K562 (cell line): ENCODE measurements around the gene CBFA2T3.

Experiments
- HDAC3 ChIP-seq: fragments of 450-650 bp; IDR thresholded peaks from 2 replicates; pipeline ENCODE4 v1.6.1; 2018; ENCODE audit warnings: borderline replicate concordance, mild to moderate bottlenecking, moderate library complexity; ENCODE audit not compliant: partially characterized antibody
- SPI1 ChIP-seq: IDR thresholded peaks from 2 replicates; pipeline ENCODE4 v1.6.1; 2011; ENCODE audit warnings: low read depth, low read length, control low read depth, borderline replicate concordance
- TAF1 ChIP-seq: IDR thresholded peaks from 2 replicates; pipeline ENCODE4 v1.6.1; 2011; ENCODE audit warnings: mild to moderate bottlenecking, low read length, moderate library complexity; ENCODE audit not compliant: insufficient read depth, control insufficient read depth, severe bottlenecking; ENCODE audit errors: extremely low read depth
- ZNF121 ChIP-seq: sonication (generic); formaldehyde crosslinking; conservative IDR thresholded peaks from 2 replicates; pipeline ENCODE4 v1.8.0; 2022; ENCODE audit warnings: missing genetic modification reagents
- TF ChIP-seq, protein P1 (sequence below), 3 experiments: IDR thresholded peaks in 2 of 3; conservative IDR thresholded peaks in 1 of 3; 2 replicates each; pipeline ENCODE4 v1.5.1; 2011 to 2012; ENCODE audit warnings: low read length in 3 of 3, mild to moderate bottlenecking in 3 of 3, control low read depth in 2 of 3, improper control_type of control experiment in 1 of 3, inconsistent platforms in 1 of 3, low read depth in 1 of 3, mixed read lengths in 1 of 3, moderate library complexity in 1 of 3; ENCODE audit not compliant: insufficient read depth in 2 of 3
- TF ChIP-seq, protein P2 (sequence below): fragments of 450-650 bp; IDR thresholded peaks from 2 replicates; pipeline ENCODE4 v1.7.0; 2016; ENCODE audit warnings: borderline replicate concordance

- TF ChIP-seq, protein P1, sequence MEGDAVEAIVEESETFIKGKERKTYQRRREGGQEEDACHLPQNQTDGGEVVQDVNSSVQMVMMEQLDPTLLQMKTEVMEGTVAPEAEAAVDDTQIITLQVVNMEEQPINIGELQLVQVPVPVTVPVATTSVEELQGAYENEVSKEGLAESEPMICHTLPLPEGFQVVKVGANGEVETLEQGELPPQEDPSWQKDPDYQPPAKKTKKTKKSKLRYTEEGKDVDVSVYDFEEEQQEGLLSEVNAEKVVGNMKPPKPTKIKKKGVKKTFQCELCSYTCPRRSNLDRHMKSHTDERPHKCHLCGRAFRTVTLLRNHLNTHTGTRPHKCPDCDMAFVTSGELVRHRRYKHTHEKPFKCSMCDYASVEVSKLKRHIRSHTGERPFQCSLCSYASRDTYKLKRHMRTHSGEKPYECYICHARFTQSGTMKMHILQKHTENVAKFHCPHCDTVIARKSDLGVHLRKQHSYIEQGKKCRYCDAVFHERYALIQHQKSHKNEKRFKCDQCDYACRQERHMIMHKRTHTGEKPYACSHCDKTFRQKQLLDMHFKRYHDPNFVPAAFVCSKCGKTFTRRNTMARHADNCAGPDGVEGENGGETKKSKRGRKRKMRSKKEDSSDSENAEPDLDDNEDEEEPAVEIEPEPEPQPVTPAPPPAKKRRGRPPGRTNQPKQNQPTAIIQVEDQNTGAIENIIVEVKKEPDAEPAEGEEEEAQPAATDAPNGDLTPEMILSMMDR (IDR thresholded peaks at IDR 0.05 in 2 of 3, conservative IDR thresholded peaks at IDR 0.05 in 1 of 3; ENCODE audit: insufficient read depth in 2 of 3, low read depth in 1 of 3, low read length in 3 of 3), result no peak
- TF ChIP-seq TAF1 (no peak), HDAC3 (no peak), ZNF121 (CRISPR knock-in tag) (no peak), SPI1 (peak; percentile 59; the same call in 1 of the 2 replicates)
- TF ChIP-seq, protein P2, sequence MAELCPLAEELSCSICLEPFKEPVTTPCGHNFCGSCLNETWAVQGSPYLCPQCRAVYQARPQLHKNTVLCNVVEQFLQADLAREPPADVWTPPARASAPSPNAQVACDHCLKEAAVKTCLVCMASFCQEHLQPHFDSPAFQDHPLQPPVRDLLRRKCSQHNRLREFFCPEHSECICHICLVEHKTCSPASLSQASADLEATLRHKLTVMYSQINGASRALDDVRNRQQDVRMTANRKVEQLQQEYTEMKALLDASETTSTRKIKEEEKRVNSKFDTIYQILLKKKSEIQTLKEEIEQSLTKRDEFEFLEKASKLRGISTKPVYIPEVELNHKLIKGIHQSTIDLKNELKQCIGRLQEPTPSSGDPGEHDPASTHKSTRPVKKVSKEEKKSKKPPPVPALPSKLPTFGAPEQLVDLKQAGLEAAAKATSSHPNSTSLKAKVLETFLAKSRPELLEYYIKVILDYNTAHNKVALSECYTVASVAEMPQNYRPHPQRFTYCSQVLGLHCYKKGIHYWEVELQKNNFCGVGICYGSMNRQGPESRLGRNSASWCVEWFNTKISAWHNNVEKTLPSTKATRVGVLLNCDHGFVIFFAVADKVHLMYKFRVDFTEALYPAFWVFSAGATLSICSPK, result no peak
These were observed 123.6 kb downstream of the CBFA2T3 start for GRCh38 chr16:88853325-88853941.
